ENCODE measurements around the gene BAIAP3.

The BAIAP3 gene

GRCh38 chr16:1333854-1334700, 632 bp downstream of the BAIAP3 start:
- no peak for DNase-seq

GRCh38 chr16:1334739-1335138, 1.3 kb downstream of the BAIAP3 start:
- no peak for DNase-seq

- no peak for DNase-seq
These were observed 1.9 kb downstream of the BAIAP3 start for GRCh38 chr16:1335211-1335971.

- DNase-seq, result no peak
These were observed 2.6 kb downstream of the BAIAP3 start for GRCh38 chr16:1335996-1336395.

- no peak for DNase-seq
These were observed 3.2 kb downstream of the BAIAP3 start for GRCh38 chr16:1336619-1337018.

GRCh38 chr16:1337486-1337885, 4.0 kb downstream of the BAIAP3 start:
- no peak for DNase-seq

- DNase-seq, result no peak
These were observed 4.8 kb downstream of the BAIAP3 start for GRCh38 chr16:1338119-1338730.

- no peak for DNase-seq
These were observed 5.6 kb downstream of the BAIAP3 start for GRCh38 chr16:1338855-1339675.

GRCh38 chr16:1340730-1341494, 7.5 kb downstream of the BAIAP3 start:
- no peak for DNase-seq

- DNase-seq, result no peak
These were observed 8.3 kb downstream of the BAIAP3 start for GRCh38 chr16:1341495-1342420.

GRCh38 chr16:1342526-1343427, 9.3 kb downstream of the BAIAP3 start:
- peak; percentile 76 for DNase-seq

- DNase-seq, result no peak
These were observed 10.2 kb downstream of the BAIAP3 start for GRCh38 chr16:1343428-1344242.

- DNase-seq, result no peak
These were observed 11.1 kb downstream of the BAIAP3 start for GRCh38 chr16:1344499-1344898.

GRCh38 chr16:1345087-1345486, 11.6 kb downstream of the BAIAP3 start:
- no peak for DNase-seq

- DNase-seq, result no peak
These were observed 12.4 kb downstream of the BAIAP3 start for GRCh38 chr16:1345651-1346421.

- DNase-seq, result no peak
These were observed 13.2 kb downstream of the BAIAP3 start for GRCh38 chr16:1346422-1347285.

Measured in right kidney (tissue), 1 donor.